Femur (tissue), 1 donor: ENCODE results near the gene CFAP73.

Source experiments
- DNase-seq: peaks from one replicate; pipeline ENCODE4 v3.0.0-alpha.2; 2017

The CFAP73 gene

GRCh38 chr12:113142886-113143332 is 6.6 kb upstream of the CFAP73 start:
- DNase-seq = no peak

- no peak for DNase-seq
These were observed 5.6 kb upstream of the CFAP73 start for GRCh38 chr12:113143959-113144358.

- no peak for DNase-seq
These were observed 4.7 kb upstream of the CFAP73 start for GRCh38 chr12:113144806-113145205.

- DNase-seq = no peak
These were observed 3.6 kb upstream of the CFAP73 start for GRCh38 chr12:113145720-113146551.

- no peak for DNase-seq
These were observed 2.5 kb upstream of the CFAP73 start for GRCh38 chr12:113146999-113147398.

GRCh38 chr12:113151655-113152054 is 2.1 kb downstream of the CFAP73 start:
- no peak for DNase-seq

GRCh38 chr12:113152196-113152834 is 2.8 kb downstream of the CFAP73 start:
- DNase-seq = no peak

- peak; percentile 73 for DNase-seq
These were observed 3.6 kb downstream of the CFAP73 start for GRCh38 chr12:113152835-113153814.

GRCh38 chr12:113154351-113154973 is 4.9 kb downstream of the CFAP73 start:
- no peak for DNase-seq

- no peak for DNase-seq
These were observed 5.5 kb downstream of the CFAP73 start for GRCh38 chr12:113155060-113155459.

- no peak for DNase-seq
These were observed 6.1 kb downstream of the CFAP73 start for GRCh38 chr12:113155646-113156045.

GRCh38 chr12:113157218-113157859 is 7.8 kb downstream of the CFAP73 start:
- DNase-seq = no peak

GRCh38 chr12:113158439-113159203 is 9.1 kb downstream of the CFAP73 start:
- DNase-seq = no peak

- no peak for DNase-seq
These were observed 10.4 kb downstream of the CFAP73 start for GRCh38 chr12:113159937-113160336.

GRCh38 chr12:113161415-113162016 is 12.0 kb downstream of the CFAP73 start:
- no peak for DNase-seq

- no peak for DNase-seq
These were observed 12.8 kb downstream of the CFAP73 start for GRCh38 chr12:113162102-113163029.

GRCh38 chr12:113163030-113163360 is 13.5 kb downstream of the CFAP73 start:
- DNase-seq = no peak

GRCh38 chr12:113164014-113164413 is 14.5 kb downstream of the CFAP73 start:
- DNase-seq = no peak

GRCh38 chr12:113165521-113166450 is 16.3 kb downstream of the CFAP73 start:
- no peak for DNase-seq
